HEK293 (cell line): ENCODE results near the gene HBA1.

Experiments
- ELK4 ChIP-seq: IDR thresholded peaks from 2 replicates; pipeline ENCODE4 v1.6.1; 2011; ENCODE audit warnings: mild to moderate bottlenecking, low read depth, low read length, borderline replicate concordance
- GLIS2 ChIP-seq: fragments of 450-650 bp; formaldehyde crosslinking; IDR thresholded peaks from 2 replicates; pipeline ENCODE4 v1.5.1; 2016; ENCODE audit warnings: missing biosample characterization, missing genetic modification characterization
- HIC1 ChIP-seq: fragments of 450-650 bp; formaldehyde crosslinking; IDR thresholded peaks from 2 replicates; pipeline ENCODE4 v1.5.1; 2016; ENCODE audit warnings: missing biosample characterization, missing genetic modification characterization
- KLF1 ChIP-seq: fragments of 450-650 bp; formaldehyde crosslinking; IDR thresholded peaks from 2 replicates; pipeline ENCODE4 v1.5.1; 2016; ENCODE audit warnings: missing biosample characterization, missing genetic modification characterization
- KLF16 ChIP-seq: fragments of 450-650 bp; formaldehyde crosslinking; IDR thresholded peaks from 2 replicates; pipeline ENCODE4 v1.5.1; 2017; ENCODE audit warnings: missing biosample characterization, missing genetic modification characterization
- REST ChIP-seq: fragments of 450-650 bp; formaldehyde crosslinking; IDR thresholded peaks from 2 replicates; pipeline ENCODE4 v1.5.1; 2016; ENCODE audit warnings: missing biosample characterization, missing genetic modification characterization
- SP7 ChIP-seq: fragments of 450-650 bp; formaldehyde crosslinking; IDR thresholded peaks from 2 replicates; pipeline ENCODE4 v1.5.1; 2016; ENCODE audit warnings: missing biosample characterization, missing genetic modification characterization
- TCF7L2 ChIP-seq: IDR thresholded peaks from 2 replicates; pipeline ENCODE4 v1.6.1; 2011; ENCODE audit warnings: low read depth, mild to moderate bottlenecking, inconsistent platforms, low read length, moderate library complexity, borderline replicate concordance
- WT1 ChIP-seq: fragments of 450-650 bp; formaldehyde crosslinking; IDR thresholded peaks from 2 replicates; pipeline ENCODE4 v1.5.1; 2016; ENCODE audit warnings: missing biosample characterization, missing genetic modification characterization
- ZBTB21 ChIP-seq: fragments of 450-650 bp; formaldehyde crosslinking; IDR thresholded peaks from 2 replicates; pipeline ENCODE4 v1.5.1; 2017; ENCODE audit warnings: missing biosample characterization, missing genetic modification characterization
- ZFHX2 ChIP-seq: fragments of 450-650 bp; formaldehyde crosslinking; conservative IDR thresholded peaks from 2 replicates; pipeline ENCODE4 v1.5.1; 2016; ENCODE audit warnings: missing biosample characterization, missing genetic modification characterization
- ZNF121 ChIP-seq: fragments of 450-650 bp; formaldehyde crosslinking; IDR thresholded peaks from 2 replicates; pipeline ENCODE4 v1.5.1; 2016; ENCODE audit warnings: missing biosample characterization, missing genetic modification characterization
- ZNF146 ChIP-seq: fragments of 450-650 bp; formaldehyde crosslinking; IDR thresholded peaks from 2 replicates; pipeline ENCODE4 v1.5.1; 2016; ENCODE audit warnings: missing biosample characterization, missing genetic modification characterization
- ZNF148 ChIP-seq: fragments of 450-650 bp; formaldehyde crosslinking; IDR thresholded peaks from 2 replicates; pipeline ENCODE4 v1.5.0; 2017; ENCODE audit warnings: missing biosample characterization, missing genetic modification characterization, borderline replicate concordance
- ZNF202 ChIP-seq: fragments of 450-650 bp; formaldehyde crosslinking; IDR thresholded peaks from 2 replicates; pipeline ENCODE4 v1.5.1; 2016; ENCODE audit warnings: missing biosample characterization, missing genetic modification characterization, borderline replicate concordance
- ZNF416 ChIP-seq: fragments of 450-650 bp; formaldehyde crosslinking; IDR thresholded peaks from 2 replicates; pipeline ENCODE4 v1.5.1; 2016; ENCODE audit warnings: missing biosample characterization, missing genetic modification characterization
- ZNF521 ChIP-seq: fragments of 450-650 bp; formaldehyde crosslinking; IDR thresholded peaks from 2 replicates; pipeline ENCODE4 v1.5.1; 2017; ENCODE audit warnings: missing biosample characterization, mild to moderate bottlenecking, missing genetic modification characterization
- ZNF549 ChIP-seq: fragments of 450-650 bp; IDR thresholded peaks from 2 replicates; pipeline ENCODE4 v1.5.1; 2018; ENCODE audit warnings: missing biosample characterization, missing genetic modification characterization, mild to moderate bottlenecking, inconsistent platforms, moderate library complexity
- ZNF600 ChIP-seq: fragments of 450-650 bp; formaldehyde crosslinking; IDR thresholded peaks from 2 replicates; pipeline ENCODE4 v1.5.1; 2016; ENCODE audit warnings: missing biosample characterization, missing genetic modification characterization
- ZNF670 ChIP-seq: fragments of 450-650 bp; formaldehyde crosslinking; IDR thresholded peaks from 2 replicates; pipeline ENCODE4 v1.5.1; 2016; ENCODE audit warnings: missing biosample characterization, missing genetic modification characterization, low read depth
- ZNF704 ChIP-seq: fragments of 450-650 bp; formaldehyde crosslinking; IDR thresholded peaks from 2 replicates; pipeline ENCODE4 v1.5.1; 2016; ENCODE audit warnings: missing biosample characterization, missing genetic modification characterization
- ZNF76 ChIP-seq: fragments of 450-650 bp; formaldehyde crosslinking; IDR thresholded peaks from 2 replicates; pipeline ENCODE4; 2016; ENCODE audit warnings: low read depth, missing biosample characterization, missing genetic modification characterization, borderline replicate concordance
- ZNF777 ChIP-seq: fragments of 450-650 bp; formaldehyde crosslinking; IDR thresholded peaks from 2 replicates; pipeline ENCODE4 v1.5.1; 2017; ENCODE audit warnings: missing biosample characterization, missing genetic modification characterization, borderline replicate concordance
- TF ChIP-seq, protein P1 (sequence below): fragments of 450-650 bp; formaldehyde crosslinking; IDR thresholded peaks from 2 replicates; pipeline ENCODE4 v1.5.1; 2016; ENCODE audit warnings: missing biosample characterization, missing genetic modification characterization, borderline replicate concordance

HBA1 gene

GRCh38 chr16:154217-155030, 22.1 kb upstream of the HBA1 start (continued):
- peak; percentile 41; the same call in 1 of the 2 replicates for TF ChIP-seq ZNF777 (tag by site-specific recombination)
- no peak for TF ChIP-seq ZNF670 (tag by site-specific recombination)
- no peak for TF ChIP-seq ZNF416 (tag by site-specific recombination)
- no peak for TF ChIP-seq KLF16 (tag by site-specific recombination)
- TF ChIP-seq ZNF521 (tag by site-specific recombination): no peak
- TF ChIP-seq ZNF121 (tag by site-specific recombination): no peak
- no peak for TF ChIP-seq ZNF148 (tag by site-specific recombination)
- TF ChIP-seq ZNF202 (tag by site-specific recombination): no peak
- TF ChIP-seq ZNF76 (tag by site-specific recombination): no peak
- no peak for TF ChIP-seq ELK4
- no peak for TF ChIP-seq SP7 (tag by site-specific recombination)
- TF ChIP-seq GLIS2: peak; percentile 82
- TF ChIP-seq ZNF704 (tag by site-specific recombination): no peak
- no peak for TF ChIP-seq ZNF549
- peak; percentile 45 for TF ChIP-seq KLF1 (tag by site-specific recombination)
- no peak for TF ChIP-seq HIC1
- TF ChIP-seq ZFHX2: peak; percentile 85
- TF ChIP-seq WT1 (tag by site-specific recombination): no peak
- no peak for TF ChIP-seq ZNF146 (tag by site-specific recombination)
- TF ChIP-seq, protein P1, sequence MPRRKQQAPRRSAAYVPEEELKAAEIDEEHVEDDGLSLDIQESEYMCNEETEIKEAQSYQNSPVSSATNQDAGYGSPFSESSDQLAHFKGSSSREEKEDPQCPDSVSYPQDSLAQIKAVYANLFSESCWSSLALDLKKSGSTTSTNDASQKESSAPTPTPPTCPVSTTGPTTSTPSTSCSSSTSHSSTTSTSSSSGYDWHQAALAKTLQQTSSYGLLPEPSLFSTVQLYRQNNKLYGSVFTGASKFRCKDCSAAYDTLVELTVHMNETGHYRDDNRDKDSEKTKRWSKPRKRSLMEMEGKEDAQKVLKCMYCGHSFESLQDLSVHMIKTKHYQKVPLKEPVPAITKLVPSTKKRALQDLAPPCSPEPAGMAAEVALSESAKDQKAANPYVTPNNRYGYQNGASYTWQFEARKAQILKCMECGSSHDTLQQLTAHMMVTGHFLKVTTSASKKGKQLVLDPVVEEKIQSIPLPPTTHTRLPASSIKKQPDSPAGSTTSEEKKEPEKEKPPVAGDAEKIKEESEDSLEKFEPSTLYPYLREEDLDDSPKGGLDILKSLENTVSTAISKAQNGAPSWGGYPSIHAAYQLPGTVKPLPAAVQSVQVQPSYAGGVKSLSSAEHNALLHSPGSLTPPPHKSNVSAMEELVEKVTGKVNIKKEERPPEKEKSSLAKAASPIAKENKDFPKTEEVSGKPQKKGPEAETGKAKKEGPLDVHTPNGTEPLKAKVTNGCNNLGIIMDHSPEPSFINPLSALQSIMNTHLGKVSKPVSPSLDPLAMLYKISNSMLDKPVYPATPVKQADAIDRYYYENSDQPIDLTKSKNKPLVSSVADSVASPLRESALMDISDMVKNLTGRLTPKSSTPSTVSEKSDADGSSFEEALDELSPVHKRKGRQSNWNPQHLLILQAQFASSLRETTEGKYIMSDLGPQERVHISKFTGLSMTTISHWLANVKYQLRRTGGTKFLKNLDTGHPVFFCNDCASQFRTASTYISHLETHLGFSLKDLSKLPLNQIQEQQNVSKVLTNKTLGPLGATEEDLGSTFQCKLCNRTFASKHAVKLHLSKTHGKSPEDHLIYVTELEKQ: no peak
- no peak for TF ChIP-seq REST
- no peak for TF ChIP-seq TCF7L2
- no peak for TF ChIP-seq ZBTB21 (tag by site-specific recombination)
- TF ChIP-seq ZNF600: no peak
